ENCODE data around the gene GARIN1A. TPM values are rescaled to one million over a fixed set of nuclear protein-coding genes. Genes with fewer than 3 reads are reported as not detected.
"Not testable (repeated sequence)": the region's sequence is repeated elsewhere in the genome, so short reads cannot be mapped to it uniquely, and the experiment has no call there.

GARIN1A gene
- total and polyA plus RNA-seq, 2 donors, result 0.19 to 1.4 TPM

GRCh38 chr7:128689161-128689935, 17.3 kb downstream of the GARIN1A start:
- not testable (repeated sequence) for H3K4me1 ChIP-seq (ENCODE audit: control insufficient read depth in 2 of 2, insufficient read depth in 2 of 2, low read length in 2 of 2); H3K4me3 ChIP-seq (ENCODE audit: low read length in 2 of 2); H3K9me3 ChIP-seq (ENCODE audit: control insufficient read depth in 2 of 2, insufficient read depth in 1 of 2, low read length in 1 of 2); DNase-seq (ENCODE audit: low read depth in 6 of 9, low spot score in 9 of 9); H3K36me3 ChIP-seq (ENCODE audit: control insufficient read depth in 2 of 2, insufficient read depth in 2 of 2, low read length in 1 of 2); H3K27ac ChIP-seq (ENCODE audit: low read depth in 1 of 2, low read length in 1 of 2); H3K27me3 ChIP-seq (ENCODE audit: control insufficient read depth in 2 of 2, insufficient read depth in 1 of 2, low read length in 1 of 2)
- WGBS, result 95% methylated on average over 48 of the region's 59 CpGs

DNA sequence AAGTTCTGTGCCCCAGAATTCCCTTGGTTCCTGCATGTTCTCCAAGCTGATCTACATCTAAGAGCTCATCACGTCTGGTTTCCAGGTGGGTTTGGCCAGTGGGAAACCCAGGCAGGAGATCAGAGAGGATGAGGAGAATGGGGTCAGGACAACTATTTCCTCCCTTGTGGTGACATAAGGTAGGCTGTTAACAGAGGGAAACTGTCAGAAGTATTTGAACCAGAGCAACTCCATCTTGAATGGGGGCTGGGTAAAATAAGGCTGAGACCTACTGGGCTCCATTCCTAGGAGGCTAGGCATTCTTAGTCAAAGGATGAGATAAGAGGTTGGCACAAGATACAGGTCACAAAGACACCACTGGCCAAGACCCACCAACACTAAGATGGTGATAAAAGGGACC, 19.1 kb downstream of the GARIN1A start:
- Histone ChIP-seq H3K4me3 (ENCODE audit: low read length in 2 of 2) (no peak overlapping the region), H3K27me3 (ENCODE audit: control insufficient read depth in 2 of 2, insufficient read depth in 1 of 2, low read length in 1 of 2) (peaks cover 2 to 13% of the 10 kb centered on the region in 2 donors), H3K4me1 (ENCODE audit: control insufficient read depth in 2 of 2, insufficient read depth in 2 of 2, low read length in 2 of 2) (no peaks in the 10 kb centered on the region), H3K27ac (ENCODE audit: low read depth in 1 of 2, low read length in 1 of 2) (no peak overlapping the region), H3K9me3 (ENCODE audit: control insufficient read depth in 2 of 2, insufficient read depth in 1 of 2, low read length in 1 of 2) (peaks cover 0 to 5% of the 10 kb centered on the region in 2 donors), H3K36me3 (ENCODE audit: control insufficient read depth in 2 of 2, insufficient read depth in 2 of 2, low read length in 1 of 2) (no peaks in the 10 kb centered on the region)
- no peak for DNase-seq (ENCODE audit: low read depth in 6 of 9, low spot score in 9 of 9)
- WGBS, result 74% methylated on average over 1 of the region's 1 CpG

GRCh38 chr7:128692623-128693270, 20.7 kb downstream of the GARIN1A start:
- H3K36me3 ChIP-seq (ENCODE audit: control insufficient read depth in 2 of 2, insufficient read depth in 2 of 2, low read length in 1 of 2), result no peaks in the 10 kb centered on the region
- H3K27ac ChIP-seq (ENCODE audit: low read depth in 1 of 2, low read length in 1 of 2), result no peak overlapping the region
- H3K9me3 ChIP-seq (ENCODE audit: control insufficient read depth in 2 of 2, insufficient read depth in 1 of 2, low read length in 1 of 2), result peaks cover 0 to 5% of the 10 kb centered on the region in 2 donors
- H3K4me1 ChIP-seq (ENCODE audit: control insufficient read depth in 2 of 2, insufficient read depth in 2 of 2, low read length in 2 of 2), result peaks cover 4 to 8% of the 10 kb centered on the region in 2 donors
- no peak for DNase-seq (ENCODE audit: low read depth in 6 of 9, low spot score in 9 of 9)
- H3K4me3 ChIP-seq (ENCODE audit: low read length in 2 of 2), result no peak overlapping the region
- 91% methylated on average over 7 of the region's 7 CpGs for WGBS
- H3K27me3 ChIP-seq (ENCODE audit: control insufficient read depth in 2 of 2, insufficient read depth in 1 of 2, low read length in 1 of 2), result peaks cover 15 to 28% of the 10 kb centered on the region in 2 donors

- 95% methylated on average over 19 of the region's 19 CpGs for WGBS
- Histone ChIP-seq H3K27me3 (ENCODE audit: control insufficient read depth in 2 of 2, insufficient read depth in 1 of 2, low read length in 1 of 2) (peaks cover 20 to 36% of the 10 kb centered on the region in 2 donors), H3K4me3 (ENCODE audit: low read length in 2 of 2) (no peak overlapping the region), H3K27ac (ENCODE audit: low read depth in 1 of 2, low read length in 1 of 2) (no peak overlapping the region), H3K9me3 (ENCODE audit: control insufficient read depth in 2 of 2, insufficient read depth in 1 of 2, low read length in 1 of 2) (peaks cover 0 to 5% of the 10 kb centered on the region in 2 donors), H3K4me1 (ENCODE audit: control insufficient read depth in 2 of 2, insufficient read depth in 2 of 2, low read length in 2 of 2) (peaks cover 4 to 8% of the 10 kb centered on the region in 2 donors), H3K36me3 (ENCODE audit: control insufficient read depth in 2 of 2, insufficient read depth in 2 of 2, low read length in 1 of 2) (no peaks in the 10 kb centered on the region)
- no peak for DNase-seq (ENCODE audit: low read depth in 6 of 9, low spot score in 9 of 9)
Measured at GRCh38 chr7:128693373-128694015, 21.4 kb downstream of the GARIN1A start.

DNA sequence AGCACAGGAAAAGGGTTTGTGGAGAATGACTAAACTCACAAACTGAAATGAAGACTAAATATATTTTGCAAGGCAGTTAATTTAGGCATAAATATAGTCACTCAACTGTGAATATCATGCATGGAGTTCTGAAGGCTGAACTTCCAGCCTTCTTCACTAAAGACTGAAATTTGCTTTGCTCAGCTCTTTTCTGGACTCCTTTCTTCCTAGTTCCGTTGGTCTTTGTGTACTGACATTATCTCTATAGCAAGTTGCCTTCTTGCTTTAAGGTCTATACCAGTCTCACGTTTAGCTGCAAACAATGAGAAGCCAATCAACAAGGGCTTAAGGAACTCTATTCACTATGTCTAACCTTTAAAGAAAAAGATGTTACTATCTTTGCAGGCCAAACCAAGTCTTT, 22.6 kb downstream of the GARIN1A start:
- H3K36me3 ChIP-seq (ENCODE audit: control insufficient read depth in 2 of 2, insufficient read depth in 2 of 2, low read length in 1 of 2), result no peaks in the 10 kb centered on the region
- H3K9me3 ChIP-seq (ENCODE audit: control insufficient read depth in 2 of 2, insufficient read depth in 1 of 2, low read length in 1 of 2), result peaks cover 0 to 5% of the 10 kb centered on the region in 2 donors
- H3K27ac ChIP-seq (ENCODE audit: low read depth in 1 of 2, low read length in 1 of 2), result no peak overlapping the region
- H3K4me1 ChIP-seq (ENCODE audit: control insufficient read depth in 2 of 2, insufficient read depth in 2 of 2, low read length in 2 of 2), result peaks cover 4 to 8% of the 10 kb centered on the region in 2 donors
- peaks cover 26 to 45% of the 10 kb centered on the region in 2 donors for H3K27me3 ChIP-seq (ENCODE audit: control insufficient read depth in 2 of 2, insufficient read depth in 1 of 2, low read length in 1 of 2)
- H3K4me3 ChIP-seq (ENCODE audit: low read length in 2 of 2), result no peak overlapping the region
- DNase-seq (ENCODE audit: low read depth in 6 of 9, low spot score in 9 of 9), result no peak
- 83% methylated on average over 2 of the region's 2 CpGs for WGBS

DNA sequence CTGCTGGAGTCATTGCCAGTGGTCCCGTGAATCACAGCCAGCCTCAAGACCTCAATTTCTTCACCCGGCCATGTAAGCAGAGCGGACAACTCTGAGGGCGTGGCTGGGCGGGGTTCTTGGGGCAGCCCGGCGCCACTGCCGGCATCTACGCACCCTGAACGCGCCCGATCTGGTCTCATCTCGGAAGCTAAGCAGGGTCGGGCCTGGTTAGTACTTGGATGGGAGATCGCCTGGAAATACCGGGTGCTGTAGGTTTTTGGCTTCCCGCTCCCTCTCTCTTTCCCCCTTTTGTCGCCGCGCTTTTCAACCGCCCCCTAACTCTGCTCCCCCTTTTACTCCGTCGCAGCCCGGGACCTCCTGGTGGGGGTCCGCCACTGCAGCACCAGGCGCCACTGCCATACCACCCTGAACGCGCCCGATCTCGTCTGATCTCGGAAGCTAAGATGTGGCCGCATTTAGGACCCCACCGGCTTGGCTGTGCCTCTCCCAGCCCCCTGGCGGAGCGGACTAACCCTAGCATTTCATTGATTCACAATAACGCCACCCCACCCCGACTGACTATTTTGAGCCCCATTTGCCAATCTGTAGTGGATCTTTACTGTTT, 25.3 kb downstream of the GARIN1A start:
- peak in 6 of 9 donors; percentile 6 to 68 (median 32) for DNase-seq (ENCODE audit: low read depth in 6 of 9, low spot score in 9 of 9)
- H3K9me3 ChIP-seq (ENCODE audit: control insufficient read depth in 2 of 2, insufficient read depth in 1 of 2, low read length in 1 of 2), result peaks cover 0 to 5% of the 10 kb centered on the region in 2 donors
- WGBS, result 5% methylated on average over 37 of the region's 37 CpGs
- no peaks in the 10 kb centered on the region for H3K36me3 ChIP-seq (ENCODE audit: control insufficient read depth in 2 of 2, insufficient read depth in 2 of 2, low read length in 1 of 2)
- peaks cover 26 to 57% of the 10 kb centered on the region in 2 donors for H3K27me3 ChIP-seq (ENCODE audit: control insufficient read depth in 2 of 2, insufficient read depth in 1 of 2, low read length in 1 of 2)
- no peak overlapping the region for H3K27ac ChIP-seq (ENCODE audit: low read depth in 1 of 2, low read length in 1 of 2)
- peaks cover 4 to 8% of the 10 kb centered on the region in 2 donors for H3K4me1 ChIP-seq (ENCODE audit: control insufficient read depth in 2 of 2, insufficient read depth in 2 of 2, low read length in 2 of 2)
- H3K4me3 ChIP-seq (ENCODE audit: low read length in 2 of 2), result peak overlapping the region; percentile 26 to 29

GRCh38 chr7:128699196-128699712, 27.2 kb downstream of the GARIN1A start:
- no peaks in the 10 kb centered on the region for H3K9me3 ChIP-seq (ENCODE audit: control insufficient read depth in 2 of 2, insufficient read depth in 1 of 2, low read length in 1 of 2)
- peaks cover 4 to 8% of the 10 kb centered on the region in 2 donors for H3K4me1 ChIP-seq (ENCODE audit: control insufficient read depth in 2 of 2, insufficient read depth in 2 of 2, low read length in 2 of 2)
- no peaks in the 10 kb centered on the region for H3K36me3 ChIP-seq (ENCODE audit: control insufficient read depth in 2 of 2, insufficient read depth in 2 of 2, low read length in 1 of 2)
- 87% methylated on average over 3 of the region's 3 CpGs for WGBS
- no peak overlapping the region for H3K4me3 ChIP-seq (ENCODE audit: low read length in 2 of 2)
- H3K27me3 ChIP-seq (ENCODE audit: control insufficient read depth in 2 of 2, insufficient read depth in 1 of 2, low read length in 1 of 2), result peaks cover 26 to 52% of the 10 kb centered on the region in 2 donors
- no peak overlapping the region for H3K27ac ChIP-seq (ENCODE audit: low read depth in 1 of 2, low read length in 1 of 2)
- no peak for DNase-seq (ENCODE audit: low read depth in 6 of 9, low spot score in 9 of 9)

DNA sequence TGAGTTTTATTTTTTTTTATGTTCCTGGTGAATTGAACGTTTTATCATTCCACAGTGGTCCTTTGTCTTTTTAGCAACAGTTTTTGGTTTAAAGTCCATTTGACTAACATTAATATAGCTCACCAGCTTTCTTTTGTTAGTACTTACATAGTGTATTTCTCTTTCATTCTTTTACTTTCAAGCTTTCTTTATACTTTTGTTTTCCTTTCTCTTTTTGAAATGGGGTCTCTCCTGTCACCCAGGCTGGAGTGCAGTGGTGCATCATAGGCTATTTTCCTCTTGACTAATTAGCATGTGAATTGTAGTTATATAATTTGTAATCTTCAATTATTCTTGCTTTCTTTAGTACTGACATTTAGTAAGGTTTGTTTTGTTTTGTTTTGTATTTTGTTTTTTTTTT, 27.8 kb downstream of the GARIN1A start:
- Histone ChIP-seq H3K9me3 (ENCODE audit: control insufficient read depth in 2 of 2, insufficient read depth in 1 of 2, low read length in 1 of 2) (no peaks in the 10 kb centered on the region), H3K27me3 (ENCODE audit: control insufficient read depth in 2 of 2, insufficient read depth in 1 of 2, low read length in 1 of 2) (peaks cover 26 to 52% of the 10 kb centered on the region in 2 donors), H3K36me3 (ENCODE audit: control insufficient read depth in 2 of 2, insufficient read depth in 2 of 2, low read length in 1 of 2) (no peaks in the 10 kb centered on the region), H3K4me1 (ENCODE audit: control insufficient read depth in 2 of 2, insufficient read depth in 2 of 2, low read length in 2 of 2) (peaks cover 4 to 8% of the 10 kb centered on the region in 2 donors), H3K27ac (ENCODE audit: low read depth in 1 of 2, low read length in 1 of 2) (no peak overlapping the region), H3K4me3 (ENCODE audit: low read length in 2 of 2) (no peak overlapping the region)
- no peak for DNase-seq (ENCODE audit: low read depth in 6 of 9, low spot score in 9 of 9)
- 91% methylated on average over 1 of the region's 1 CpG for WGBS
